CD14-positive monocyte (primary cell): ENCODE measurements around the gene GON4L. TPM values are rescaled to one million over a fixed set of nuclear protein-coding genes. Genes with fewer than 3 reads are reported as not detected.

Source experiments
- DNase-seq, 3 donors: peaks; one replicate each; pipeline ENCODE4 v3.0.0-alpha.2; 2011 to 2022
- H2AFZ ChIP-seq: 2 replicates; pipeline ENCODE4 v1.6.0; 2012; ENCODE audit warnings: mild to moderate bottlenecking, low read depth, low read length, inconsistent platforms; ENCODE audit not compliant: insufficient read depth, poor library complexity, severe bottlenecking
- H3K27ac ChIP-seq, 2 donors: 1 replicate in 1 of 2; 2 replicates in 1 of 2; pipeline ENCODE4 v1.5.1; 2012 to 2013; ENCODE audit warnings: low read length in 2 of 2, control low read depth in 1 of 2, inconsistent platforms in 1 of 2, low read depth in 1 of 2, mild to moderate bottlenecking in 1 of 2
- H3K27me3 ChIP-seq, 2 donors: one replicate each; pipeline versions ENCODE4 v1.6.0 to v1.6.1; 2011 to 2013; ENCODE audit warnings: low read length in 2 of 2; ENCODE audit not compliant: control insufficient read depth in 2 of 2, insufficient read depth in 2 of 2
- H3K36me3 ChIP-seq, 2 donors: replicated peaks in 1 of 2; 1 replicate in 1 of 2; 2 replicates in 1 of 2; pipeline versions ENCODE4 v1.5.1 to v1.6.1; 2012 to 2013; ENCODE audit warnings: low read length in 2 of 2, control low read depth in 1 of 2, inconsistent platforms in 1 of 2, mild to moderate bottlenecking in 1 of 2; ENCODE audit not compliant: insufficient read depth in 2 of 2, control insufficient read depth in 1 of 2
- H3K4me1 ChIP-seq, 2 donors: 1 replicate in 1 of 2; 2 replicates in 1 of 2; pipeline versions ENCODE4 v1.5.1 to v1.6.1; 2012 to 2013; ENCODE audit warnings: low read length in 2 of 2, control low read depth in 1 of 2, inconsistent platforms in 1 of 2, mild to moderate bottlenecking in 1 of 2, moderate library complexity in 1 of 2; ENCODE audit not compliant: insufficient read depth in 2 of 2, control insufficient read depth in 1 of 2
- H3K4me2 ChIP-seq: replicated peaks from 2 replicates; pipeline ENCODE3; 2012; ENCODE audit warnings: low read length, moderate library complexity, mild to moderate bottlenecking; ENCODE audit not compliant: poor library complexity, severe bottlenecking; ENCODE audit errors: extremely low read depth
- H3K4me3 ChIP-seq, 3 experiments: fragments of 200-600 bp in 1 of 3; sonication (generic) in 1 of 3; replicated peaks in 1 of 3; 1 replicate in 2 of 3; 2 replicates in 1 of 3; pipeline ENCODE4 v1.5.1; 2011 to 2013; ENCODE audit warnings: low read length in 3 of 3, mild to moderate bottlenecking in 3 of 3, control low read depth in 2 of 3, low read depth in 2 of 3, inconsistent platforms in 1 of 3, moderate library complexity in 1 of 3
- H3K79me2 ChIP-seq: 2 replicates; pipeline ENCODE4 v1.6.0; 2012; ENCODE audit warnings: mild to moderate bottlenecking, control low read depth, inconsistent platforms, low read length, moderate library complexity; ENCODE audit not compliant: insufficient read depth
- H3K9ac ChIP-seq: 2 replicates; pipeline ENCODE4 v1.6.0; 2017; ENCODE audit warnings: low read length, mild to moderate bottlenecking; ENCODE audit not compliant: insufficient read depth, poor library complexity, severe bottlenecking
- H3K9me3 ChIP-seq, 2 donors: replicated peaks in 1 of 2; 1 replicate in 1 of 2; 2 replicates in 1 of 2; pipeline versions ENCODE4 v1.5.1 to v1.6.1; 2012 to 2013; ENCODE audit warnings: low read length in 2 of 2, control low read depth in 1 of 2; ENCODE audit not compliant: control insufficient read depth in 1 of 2, insufficient read depth in 1 of 2
- H4K20me1 ChIP-seq: 2 replicates; pipeline ENCODE4 v1.6.0; 2012; ENCODE audit warnings: mild to moderate bottlenecking, low read length, control low read depth, moderate library complexity; ENCODE audit not compliant: insufficient read depth
- H3K27ac Mint-ChIP-seq, 7 donors: one replicate each; pipeline ENCODE4 v1.8.0; 2020; ENCODE audit warnings: mild to moderate bottlenecking in 7 of 7, mixed read lengths in 7 of 7, moderate library complexity in 6 of 7, inconsistent platforms in 2 of 7
- H3K27me3 Mint-ChIP-seq, 3 donors: one replicate each; pipeline ENCODE4 v1.8.0; 2021 to 2022; ENCODE audit warnings: low read depth in 3 of 3, mild to moderate bottlenecking in 3 of 3, mixed read lengths in 3 of 3, moderate library complexity in 3 of 3, inconsistent platforms in 1 of 3
- H3K36me3 Mint-ChIP-seq, 2 donors: one replicate each; pipeline ENCODE4 v1.8.0; 2020; ENCODE audit warnings: mixed read lengths in 2 of 2, inconsistent platforms in 1 of 2, mild to moderate bottlenecking in 1 of 2
- H3K4me1 Mint-ChIP-seq: one replicate; pipeline ENCODE4 v1.8.0; 2020; ENCODE audit warnings: mild to moderate bottlenecking, mixed read lengths
- H3K4me3 Mint-ChIP-seq, 2 donors: one replicate each; pipeline ENCODE4 v1.8.0; 2020; ENCODE audit warnings: mild to moderate bottlenecking in 2 of 2, mixed read lengths in 2 of 2, moderate library complexity in 1 of 2
- H3K9me3 Mint-ChIP-seq, 7 donors: one replicate each; pipeline ENCODE4 v1.8.0; 2020 to 2022; ENCODE audit warnings: mixed read lengths in 7 of 7, mild to moderate bottlenecking in 6 of 7, moderate library complexity in 6 of 7, inconsistent platforms in 2 of 7
- WGBS: methylation state at CpG from one replicate; pipeline ENCODE4 v1.1.5; 2013; ENCODE audit warnings: missing lambda C conversion rate; ENCODE audit not compliant: insufficient coverage; 5-methylcytosine and 5-hydroxymethylcytosine counted together
- intact Hi-C, 2 donors: fragments of 100-400 bp; cut with micrococcal nuclease; formaldehyde crosslinking; loops; one replicate each; pipeline versions ENCODE4 v1.15.0 to v1.15.1; 2023
- polyA plus RNA-seq, 3 donors: library from polyadenylated mRNA; depleted of rRNA in 1 of 3; unstranded in 2 of 3; stranded (reverse) in 1 of 3; fragments of 300-500 nt in 2 of 3; fragments of >200 nt in 1 of 3; fragmentation: Illumina TruSeq in 2 of 3; gene quantifications; 1 replicate in 2 of 3; 2 replicates in 1 of 3; pipeline ENCODE4 v1.2.3, GENCODE V29; 2012 to 2021
- TF ChIP-seq, protein P1 (sequence below): fragments of 200-600 bp; IDR thresholded peaks from one replicate; pipeline ENCODE4 v1.8.0; 2022; ENCODE audit warnings: antibody characterized with exemption, mild to moderate bottlenecking

Gene GON4L
- polyA plus RNA-seq, 3 donors = 8.5 to 39.5 (median 14.0) TPM

DNA sequence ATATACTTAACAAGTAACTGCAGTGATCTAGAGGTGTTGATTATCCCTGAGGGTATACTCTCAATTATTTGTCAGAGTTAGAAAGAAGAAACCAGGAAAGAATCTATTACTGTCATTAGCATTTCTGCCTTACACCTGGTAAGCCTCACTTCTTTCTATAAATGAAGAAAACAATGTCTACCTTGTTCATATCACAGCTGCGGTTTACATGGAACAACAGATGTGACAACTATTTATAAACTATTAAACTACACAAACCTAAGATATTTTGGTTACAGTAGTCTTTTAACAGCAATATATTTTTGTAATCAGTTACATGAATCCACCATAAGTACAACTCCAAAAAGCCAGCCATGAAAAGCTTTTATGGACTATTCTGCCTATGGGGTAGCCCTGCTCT is 40.7 kb downstream of the GON4L start:
- no peaks in the 10 kb centered on the region for H3K27me3 ChIP-seq
- TF ChIP-seq, protein P1, sequence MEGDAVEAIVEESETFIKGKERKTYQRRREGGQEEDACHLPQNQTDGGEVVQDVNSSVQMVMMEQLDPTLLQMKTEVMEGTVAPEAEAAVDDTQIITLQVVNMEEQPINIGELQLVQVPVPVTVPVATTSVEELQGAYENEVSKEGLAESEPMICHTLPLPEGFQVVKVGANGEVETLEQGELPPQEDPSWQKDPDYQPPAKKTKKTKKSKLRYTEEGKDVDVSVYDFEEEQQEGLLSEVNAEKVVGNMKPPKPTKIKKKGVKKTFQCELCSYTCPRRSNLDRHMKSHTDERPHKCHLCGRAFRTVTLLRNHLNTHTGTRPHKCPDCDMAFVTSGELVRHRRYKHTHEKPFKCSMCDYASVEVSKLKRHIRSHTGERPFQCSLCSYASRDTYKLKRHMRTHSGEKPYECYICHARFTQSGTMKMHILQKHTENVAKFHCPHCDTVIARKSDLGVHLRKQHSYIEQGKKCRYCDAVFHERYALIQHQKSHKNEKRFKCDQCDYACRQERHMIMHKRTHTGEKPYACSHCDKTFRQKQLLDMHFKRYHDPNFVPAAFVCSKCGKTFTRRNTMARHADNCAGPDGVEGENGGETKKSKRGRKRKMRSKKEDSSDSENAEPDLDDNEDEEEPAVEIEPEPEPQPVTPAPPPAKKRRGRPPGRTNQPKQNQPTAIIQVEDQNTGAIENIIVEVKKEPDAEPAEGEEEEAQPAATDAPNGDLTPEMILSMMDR = no peak
- no CpG with 5 or more reads among the region's 1 CpG for WGBS

DNA sequence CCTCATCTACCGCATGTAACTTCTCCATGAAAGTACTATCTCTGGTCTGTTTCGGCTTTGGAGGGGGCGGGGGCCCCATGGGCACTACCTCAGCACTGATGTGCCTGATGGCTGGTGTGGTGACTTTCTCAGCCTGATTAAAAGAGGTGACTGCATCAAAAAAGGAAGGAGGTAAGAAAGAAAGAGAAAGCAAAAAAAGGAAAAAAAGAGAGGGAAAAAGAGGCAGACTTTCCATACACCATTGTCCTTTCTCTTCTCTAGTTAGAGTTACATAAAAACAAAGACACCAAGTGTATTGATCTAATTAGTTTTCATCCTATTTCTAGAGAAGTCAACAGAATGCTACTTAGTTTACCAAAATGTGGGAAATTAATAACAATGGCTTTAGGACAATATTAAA is 43.3 kb downstream of the GON4L start:
- H3K27ac Mint-ChIP-seq = no peak overlapping the region
- Histone ChIP-seq H3K4me3 (no peak overlapping the region), H3K9ac (no peak overlapping the region), H3K4me2 (no peak overlapping the region), H3K27me3 (no peaks in the 10 kb centered on the region), H2AFZ (no peak overlapping the region), H4K20me1 (no peaks in the 10 kb centered on the region), H3K79me2 (no peaks in the 10 kb centered on the region), H3K27ac (no peak overlapping the region), H3K36me3 (peaks cover 57 to 84% of the 10 kb centered on the region in 2 donors), H3K4me1 (peaks cover 5% of the 10 kb centered on the region in 2 donors), H3K9me3 (no peaks in the 10 kb centered on the region)
- 90% methylated on average over 2 of the region's 3 CpGs for WGBS
- DNase-seq = no peak
- H3K4me3 Mint-ChIP-seq = no peak overlapping the region
- H3K36me3 Mint-ChIP-seq = peaks cover 55 to 73% of the 10 kb centered on the region in 2 donors
- TF ChIP-seq, protein P1 = no peak
- intact Hi-C loops = no loop called here
- H3K4me1 Mint-ChIP-seq = peaks cover 6% of the 10 kb centered on the region
- no peaks in the 10 kb centered on the region for H3K27me3 Mint-ChIP-seq
- H3K9me3 Mint-ChIP-seq = no peaks in the 10 kb centered on the region

More for the DNA sequence above, 40.7 kb downstream of the GON4L start:
- Histone ChIP-seq H3K9me3 (no peaks in the 10 kb centered on the region), H4K20me1 (no peaks in the 10 kb centered on the region), H3K4me2 (no peak overlapping the region), H3K4me3 (no peak overlapping the region), H3K4me1 (no peaks in the 10 kb centered on the region), H2AFZ (no peak overlapping the region), H3K9ac (no peak overlapping the region), H3K36me3 (peaks cover 81 to 93% of the 10 kb centered on the region in 2 donors), H3K27ac (no peak overlapping the region), H3K79me2 (no peaks in the 10 kb centered on the region)
- Mint-ChIP-seq H3K4me3 (no peak overlapping the region), H3K9me3 (no peaks in the 10 kb centered on the region), H3K4me1 (no peaks in the 10 kb centered on the region), H3K36me3 (peaks cover 70 to 86% of the 10 kb centered on the region in 2 donors), H3K27me3 (no peaks in the 10 kb centered on the region), H3K27ac (no peak overlapping the region)
- DNase-seq = no peak
- intact Hi-C loops = no loop called here
